ENCODE results near the gene TMEM91. TPM values are rescaled to one million over a fixed set of nuclear protein-coding genes. Genes with fewer than 3 reads are reported as not detected.

TMEM91 gene
- total and polyA plus RNA-seq, 2 of the 4 experiments (the other 2 are of a cell fraction): 1.4 to 4.8 TPM

GRCh38 chr19:41363371-41363752 lies 13.0 kb upstream of the TMEM91 start:
- H4K8ac ChIP-seq (ENCODE audit: low read depth in 2 of 2, low read length in 2 of 2): peak overlapping the region; percentile 97 to 100
- dilution Hi-C loops (cut with HindIII; ENCODE audit: low sequenced_read_pairs, unreplicated experiment) (no loop called here), intact Hi-C loops (cut with micrococcal nuclease) (no loop called here), in situ Hi-C loops (cut with MboI; ENCODE audit: low sequenced_read_pairs) (no loop called here)
- peak overlapping the region; percentile 84 for H2AK9ac ChIP-seq (replicated peaks; ENCODE audit: low read depth, low read length, poor library complexity)
- H3K36me3 ChIP-seq (ENCODE audit: control insufficient read depth, insufficient read depth, low read length): no peaks in the 10 kb centered on the region
- peak overlapping the region; percentile 20 for H3K9ac ChIP-seq (ENCODE audit: low read depth, low read length)
- peak overlapping the region; percentile 60 for H4K5ac ChIP-seq (ENCODE audit: low read depth, low read length)
- H2BK120ac ChIP-seq (ENCODE audit: low read depth, low read length): 0 out of 2 replicates have a peak overlapping the region, but pooled peaks have one; percentile 40
- ChIA-PET CTCF (interaction anchor here (0.9 kb wide), 1 partner anchor 564 kb away, joined by 4 read pairs; the partner anchor contains the start of gene EGLN2), POLR2A (ENCODE audit: unreplicated experiment) (interaction anchor here (0.6 to 1.3 kb wide), 2 partner anchors 10 to 108 kb away, joined by 4 to 5 read pairs; no protein-coding TSS in a partner anchor)
- H3K4me2 ChIP-seq (ENCODE audit: low read depth, low read length): peak overlapping the region; percentile 59
- H4K91ac ChIP-seq (ENCODE audit: insufficient read depth, low read depth, low read length): peak overlapping the region; percentile 81
- no TSS peak for BruUV-seq (replicated peaks)
- peak overlapping the region; percentile 57; the same call in 1 of the 2 replicates for H3K23ac ChIP-seq (ENCODE audit: low read depth, low read length)
- H3K27me3 ChIP-seq (ENCODE audit: control insufficient read depth, insufficient read depth, low read length): no peaks in the 10 kb centered on the region
- peak overlapping the region; percentile 58 for H2BK5ac ChIP-seq (ENCODE audit: low read depth, low read length, poor library complexity, severe bottlenecking)
- no peak for ATAC-seq (ENCODE audit: low read depth)
- H3K4ac ChIP-seq (ENCODE audit: low read depth, low read length): peak overlapping the region; percentile 79
- TF ChIP-seq SMC3 (IDR thresholded peaks at IDR 0.05; ENCODE audit: low read depth, low read length): no peak
- no peak for TF ChIP-seq RAD21 (IDR thresholded peaks at IDR 0.05; ENCODE audit: low read length)
- no peak for TF ChIP-seq RCOR1 (IDR thresholded peaks at IDR 0.05; ENCODE audit: insufficient replicate concordance, low read length)
- TF ChIP-seq CTCF (conservative IDR thresholded peaks at IDR 0.05; ENCODE audit: low read depth, low read length): no peak
- no peak for TF ChIP-seq RFX5 (IDR thresholded peaks at IDR 0.05; ENCODE audit: low read depth, low read length)
- no peak for TF ChIP-seq CHD1 (IDR thresholded peaks at IDR 0.05; ENCODE audit: low read depth, low read length)
- TF ChIP-seq CEBPB (IDR thresholded peaks at IDR 0.05; ENCODE audit: low read depth, low read length): no peak
- no peak for TF ChIP-seq FOS (IDR thresholded peaks at IDR 0.05; ENCODE audit: low read depth, low read length)
- no peak for TF ChIP-seq NFE2L2 (IDR thresholded peaks at IDR 0.05; ENCODE audit: low read depth, low read length)
- no peak for TF ChIP-seq BHLHE40 (IDR thresholded peaks at IDR 0.05; ENCODE audit: low read depth, low read length)
- no peak for TF ChIP-seq MAFK (IDR thresholded peaks at IDR 0.05; ENCODE audit: low read depth, low read length)
- TF ChIP-seq MAZ (IDR thresholded peaks at IDR 0.05; ENCODE audit: borderline replicate concordance, low read depth, low read length): no peak
- no peak for TF ChIP-seq ELK1 (IDR thresholded peaks at IDR 0.05; ENCODE audit: borderline replicate concordance, low read depth, low read length)
- no peak for TF ChIP-seq MXI1 (IDR thresholded peaks at IDR 0.05; ENCODE audit: borderline replicate concordance, low read depth, low read length)
- TF ChIP-seq POLR2A (IDR thresholded peaks at IDR 0.05; ENCODE audit: low read depth, low read length): no peak
- TF ChIP-seq USF2 (IDR thresholded peaks at IDR 0.05; ENCODE audit: low read depth, low read length): no peak
- no peaks in the 10 kb centered on the region for H3K9me3 ChIP-seq (ENCODE audit: control insufficient read depth, insufficient read depth, low read length)
- H4K20me1 ChIP-seq (ENCODE audit: insufficient read depth, low read length): no peaks in the 10 kb centered on the region
- WGBS, 2 experiments (ENCODE audit: extremely low coverage in 2 of 2, insufficient read length in 1 of 2): no CpG with 5 or more reads among the region's 6 CpGs
- peaks cover 13% of the 10 kb centered on the region for H3K9me1 ChIP-seq (ENCODE audit: insufficient read depth, low read length)
- peak overlapping the region; percentile 47; the same call in 1 of the 2 replicates for H3K18ac ChIP-seq (ENCODE audit: low read depth, low read length)
- H2AK5ac ChIP-seq (ENCODE audit: low read depth, low read length): peak overlapping the region; percentile 84
- DNase-seq: no peak
- peak overlapping the region; percentile 50; the same call in 1 of the 2 replicates for H3K27ac ChIP-seq (ENCODE audit: insufficient read depth, low read length)
- H2AFZ ChIP-seq (replicated peaks; ENCODE audit: low read length, poor library complexity): peak overlapping the region; percentile 98
- peak overlapping the region; percentile 13; the same call in 1 of the 2 replicates for H2BK20ac ChIP-seq (ENCODE audit: low read depth, low read length)
- H3K14ac ChIP-seq (replicated peaks; ENCODE audit: low read depth, low read length): peak overlapping the region; percentile 94
- peak overlapping the region; percentile 67 for H3K4me3 ChIP-seq (ENCODE audit: insufficient read depth, low read depth, low read length)
- H3K4me1 ChIP-seq (ENCODE audit: control insufficient read depth, insufficient read depth, low read length): peaks cover 11% of the 10 kb centered on the region
- H2BK15ac ChIP-seq (ENCODE audit: low read depth, low read length): peak overlapping the region; percentile 53; the same call in 1 of the 3 replicates
- no peak overlapping the region for H3K56ac ChIP-seq (ENCODE audit: extremely low read depth, insufficient read depth, low read length)
- peaks cover 21 to 45% of the 10 kb centered on the region in 2 experiments for H3K79me1 ChIP-seq (ENCODE audit: low read depth in 1 of 2, low read length in 2 of 2)
